Measurements from ENCODE around the gene AP2S1.
"Not testable (repeated sequence)": the region's sequence is repeated elsewhere in the genome, so short reads cannot be mapped to it uniquely, and the experiment has no call there.

The AP2S1 gene

GRCh38 chr19:46839752-46840497 lies 10.7 kb downstream of the AP2S1 start:
- DNase-seq = no peak

- no peak for DNase-seq
Observed at GRCh38 chr19:46838160-46838559, 12.5 kb downstream of the AP2S1 start.

GRCh38 chr19:46834984-46835383 lies 15.7 kb downstream of the AP2S1 start:
- DNase-seq = no peak

GRCh38 chr19:46834121-46834520 lies 16.5 kb downstream of the AP2S1 start:
- no peak for DNase-seq

- DNase-seq = no peak
Observed at GRCh38 chr19:46830864-46831263, 19.8 kb downstream of the AP2S1 start.

- no peak for DNase-seq
Observed at GRCh38 chr19:46828484-46828883, 22.2 kb downstream of the AP2S1 start.

- DNase-seq = no peak
Observed at GRCh38 chr19:46825731-46826055, 25.0 kb downstream of the AP2S1 start.

- peak; percentile 38 for DNase-seq
Observed at GRCh38 chr19:46824890-46825730, 25.5 kb downstream of the AP2S1 start.

- no peak for DNase-seq
Observed at GRCh38 chr19:46823049-46823448, 27.6 kb downstream of the AP2S1 start.

GRCh38 chr19:46822410-46822787 lies 28.2 kb downstream of the AP2S1 start:
- not testable (repeated sequence) for DNase-seq

GRCh38 chr19:46821512-46822409 lies 28.9 kb downstream of the AP2S1 start:
- peak; percentile 68 for DNase-seq

GRCh38 chr19:46818812-46819211 lies 31.8 kb downstream of the AP2S1 start:
- peak; percentile 16 for DNase-seq

- DNase-seq = no peak
Observed at GRCh38 chr19:46815833-46816627, 34.6 kb downstream of the AP2S1 start.

GRCh38 chr19:46813839-46814358 lies 36.7 kb downstream of the AP2S1 start:
- DNase-seq = no peak

GRCh38 chr19:46812977-46813838 lies 37.4 kb downstream of the AP2S1 start:
- no peak for DNase-seq

GRCh38 chr19:46809534-46810272 lies 40.9 kb downstream of the AP2S1 start:
- DNase-seq = no peak

- no peak for DNase-seq
Observed at GRCh38 chr19:46806656-46807055, 44.0 kb downstream of the AP2S1 start.

GRCh38 chr19:46804432-46804831 lies 46.2 kb downstream of the AP2S1 start:
- DNase-seq = not testable (repeated sequence)

GRCh38 chr19:46803555-46803954 lies 47.1 kb downstream of the AP2S1 start:
- DNase-seq = no peak

GRCh38 chr19:46802152-46802551 lies 48.5 kb downstream of the AP2S1 start:
- no peak for DNase-seq

All from CD4-positive, alpha-beta T cell treated with Interleukin-12 subunit alpha and Interleukin-12 subunit beta, for 1 hour (primary cell).